AG04450 (cell line): ENCODE results near the gene ITIH4. TPM values are rescaled to one million over a fixed set of nuclear protein-coding genes. Genes with fewer than 3 reads are reported as not detected.

Experiments used
- CTCF ChIA-PET: fragments of 300-600, 350-600 bp; formaldehyde crosslinking; extraction: SDS; loops from one replicate; lab custom pipeline; 2022; ENCODE audit warnings: antibody characterized with exemption, inconsistent platforms; lab: Charles Lee
- POLR2A ChIA-PET: fragments of 350-600 bp; formaldehyde crosslinking; extraction: SDS; loops from one replicate; lab custom pipeline; 2021; ENCODE audit warnings: antibody characterized with exemption, inconsistent platforms; lab: Yijun Ruan, JAX
- DNase-seq: peaks from one replicate; pipeline ENCODE4 v3.0.0-alpha.2; 2011; ENCODE audit warnings: low read depth, low spot score
- H3K27ac ChIP-seq: one replicate; pipeline ENCODE4 v1.5.1; 2012; ENCODE audit warnings: low read depth, low read length, control low read depth
- H3K27me3 ChIP-seq: one replicate; pipeline ENCODE4 v1.6.0; 2012; ENCODE audit warnings: low read length; ENCODE audit not compliant: control insufficient read depth, insufficient read depth
- H3K4me3 ChIP-seq: 2 replicates; pipeline ENCODE4 v1.5.1; 2011; ENCODE audit warnings: mild to moderate bottlenecking, low read depth, low read length, control low read depth
- H3K9me3 ChIP-seq: 2 replicates; pipeline ENCODE4 v1.5.1; 2012; ENCODE audit warnings: low read length; ENCODE audit not compliant: control insufficient read depth, insufficient read depth
- polyA plus RNA-seq: library from polyadenylated mRNA; depleted of rRNA; stranded (reverse); fragments of >200 nt; gene quantifications from 2 replicates; pipeline ENCODE4 v1.2.3, GENCODE V29; 2011
- TF ChIP-seq, protein P1 (sequence below): IDR thresholded peaks from 2 replicates; pipeline ENCODE4 v1.5.1; 2011; ENCODE audit warnings: low read depth, low read length, control low read depth, inconsistent platforms

ITIH4 gene
- polyA plus RNA-seq, 1 experiment, result 0.64 TPM

- TF ChIP-seq, protein P1, sequence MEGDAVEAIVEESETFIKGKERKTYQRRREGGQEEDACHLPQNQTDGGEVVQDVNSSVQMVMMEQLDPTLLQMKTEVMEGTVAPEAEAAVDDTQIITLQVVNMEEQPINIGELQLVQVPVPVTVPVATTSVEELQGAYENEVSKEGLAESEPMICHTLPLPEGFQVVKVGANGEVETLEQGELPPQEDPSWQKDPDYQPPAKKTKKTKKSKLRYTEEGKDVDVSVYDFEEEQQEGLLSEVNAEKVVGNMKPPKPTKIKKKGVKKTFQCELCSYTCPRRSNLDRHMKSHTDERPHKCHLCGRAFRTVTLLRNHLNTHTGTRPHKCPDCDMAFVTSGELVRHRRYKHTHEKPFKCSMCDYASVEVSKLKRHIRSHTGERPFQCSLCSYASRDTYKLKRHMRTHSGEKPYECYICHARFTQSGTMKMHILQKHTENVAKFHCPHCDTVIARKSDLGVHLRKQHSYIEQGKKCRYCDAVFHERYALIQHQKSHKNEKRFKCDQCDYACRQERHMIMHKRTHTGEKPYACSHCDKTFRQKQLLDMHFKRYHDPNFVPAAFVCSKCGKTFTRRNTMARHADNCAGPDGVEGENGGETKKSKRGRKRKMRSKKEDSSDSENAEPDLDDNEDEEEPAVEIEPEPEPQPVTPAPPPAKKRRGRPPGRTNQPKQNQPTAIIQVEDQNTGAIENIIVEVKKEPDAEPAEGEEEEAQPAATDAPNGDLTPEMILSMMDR, result no peak
- POLR2A ChIA-PET, result no interaction called here
- no peak for DNase-seq
Observed at GRCh38 chr3:52784021-52784621, 46.4 kb downstream of the ITIH4 start.

GRCh38 chr3:52783211-52783555, 47.3 kb downstream of the ITIH4 start:
- peaks cover 36% of the 10 kb centered on the region for H3K27me3 ChIP-seq

More at GRCh38 chr3:52784021-52784621, 46.4 kb downstream of the ITIH4 start:
- H3K27ac ChIP-seq, result no peak overlapping the region
- peaks cover 33% of the 10 kb centered on the region for H3K27me3 ChIP-seq
- CTCF ChIA-PET, result interaction anchor here (1.1 kb wide), 1 partner anchor 151 kb away, joined by 3 read pairs; no protein-coding TSS in a partner anchor
- no peak overlapping the region for H3K4me3 ChIP-seq
- H3K9me3 ChIP-seq, result no peaks in the 10 kb centered on the region; the same call in 1 of the 2 replicates

DNA sequence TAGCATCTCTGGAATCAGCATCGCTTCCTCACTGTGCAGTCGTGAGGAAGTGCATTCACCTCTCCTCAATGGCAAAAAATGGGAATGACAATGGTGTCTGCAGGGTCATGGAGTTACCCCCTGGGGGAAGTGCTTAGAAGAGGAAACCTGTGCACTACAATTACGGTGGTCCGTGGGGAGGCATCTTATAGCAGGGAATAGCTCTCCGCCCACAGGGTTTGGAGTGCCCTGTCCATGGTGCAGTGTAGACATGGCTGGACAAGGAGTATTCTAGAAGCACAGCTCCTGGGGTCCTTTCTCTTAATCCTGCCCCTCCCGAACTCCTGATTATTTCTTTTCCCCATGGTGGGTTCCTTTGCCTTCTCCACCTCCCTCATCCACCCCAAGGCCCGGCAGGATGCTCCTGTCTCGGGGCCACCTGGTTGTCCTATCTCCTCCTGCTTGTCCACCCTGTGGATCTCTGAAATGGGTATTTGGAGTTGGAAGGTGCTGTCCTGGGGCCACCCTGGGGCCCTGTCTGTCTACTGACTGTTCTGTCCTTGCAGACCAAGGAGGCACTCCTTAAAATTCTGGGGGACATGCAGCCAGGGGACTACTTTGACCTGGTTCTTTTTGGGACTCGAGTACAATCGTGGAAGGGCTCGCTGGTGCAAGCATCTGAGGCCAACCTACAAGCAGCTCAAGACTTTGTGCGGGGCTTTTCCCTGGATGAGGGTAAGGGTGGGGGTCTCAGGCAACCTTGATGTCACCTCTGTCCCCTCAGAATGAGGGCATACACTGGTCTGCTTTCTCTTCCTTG, 47.9 kb downstream of the ITIH4 start:
- H3K27me3 ChIP-seq, result peaks cover 32% of the 10 kb centered on the region
- TF ChIP-seq, protein P1, result no peak
- H3K9me3 ChIP-seq, result no peaks in the 10 kb centered on the region; the same call in 1 of the 2 replicates
- no peak overlapping the region for H3K27ac ChIP-seq
- no peak overlapping the region for H3K4me3 ChIP-seq
- DNase-seq, result no peak
- ChIA-PET POLR2A (no interaction called here), CTCF (no interaction called here)

More at GRCh38 chr3:52783211-52783555, 47.3 kb downstream of the ITIH4 start:
- no peak overlapping the region for H3K27ac ChIP-seq
- no peaks in the 10 kb centered on the region; the same call in 1 of the 2 replicates for H3K9me3 ChIP-seq
- TF ChIP-seq, protein P1, result no peak
- H3K4me3 ChIP-seq, result no peak overlapping the region
- DNase-seq, result no peak
- ChIA-PET POLR2A (no interaction called here), CTCF (interaction anchor here (1.1 kb wide), 1 partner anchor 152 kb away, joined by 3 read pairs; no protein-coding TSS in a partner anchor)

GRCh38 chr3:52781741-52782140, 48.7 kb downstream of the ITIH4 start:
- no peak overlapping the region for H3K27ac ChIP-seq
- H3K27me3 ChIP-seq, result peaks cover 31% of the 10 kb centered on the region
- TF ChIP-seq, protein P1, result no peak
- no peak overlapping the region for H3K4me3 ChIP-seq
- POLR2A ChIA-PET, result no interaction called here
- no peak for DNase-seq
- H3K9me3 ChIP-seq, result no peaks in the 10 kb centered on the region
- CTCF ChIA-PET, result no interaction called here
